GM12872 (cell line): ENCODE measurements around the gene FSHR.

Experiments
- TF ChIP-seq, protein P1 (sequence below): IDR thresholded peaks from 3 replicates; pipeline ENCODE4 v1.5.1; 2011; ENCODE audit warnings: low read depth, mild to moderate bottlenecking, low read length, moderate library complexity; ENCODE audit not compliant: insufficient read depth

FSHR gene

DNA sequence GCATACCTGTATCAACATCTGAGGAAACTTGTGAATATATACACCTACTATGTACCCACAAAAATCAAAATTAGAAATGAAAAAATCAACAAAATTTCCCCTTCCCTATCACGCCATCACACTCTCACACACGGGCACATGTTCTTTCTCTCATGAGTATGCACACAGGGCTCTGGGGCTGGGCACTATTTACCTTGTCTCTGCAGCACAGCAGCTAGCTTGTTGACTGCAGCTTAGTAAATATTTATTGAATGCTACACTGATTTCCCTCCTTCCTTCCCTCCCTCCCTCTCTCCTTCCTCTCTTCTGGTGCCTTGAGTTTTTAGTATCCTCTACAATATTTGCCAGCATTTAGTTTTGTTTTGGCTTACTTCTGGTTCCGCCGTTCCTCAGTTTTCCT is 216.1 kb downstream of the FSHR start:
- TF ChIP-seq, protein P1, sequence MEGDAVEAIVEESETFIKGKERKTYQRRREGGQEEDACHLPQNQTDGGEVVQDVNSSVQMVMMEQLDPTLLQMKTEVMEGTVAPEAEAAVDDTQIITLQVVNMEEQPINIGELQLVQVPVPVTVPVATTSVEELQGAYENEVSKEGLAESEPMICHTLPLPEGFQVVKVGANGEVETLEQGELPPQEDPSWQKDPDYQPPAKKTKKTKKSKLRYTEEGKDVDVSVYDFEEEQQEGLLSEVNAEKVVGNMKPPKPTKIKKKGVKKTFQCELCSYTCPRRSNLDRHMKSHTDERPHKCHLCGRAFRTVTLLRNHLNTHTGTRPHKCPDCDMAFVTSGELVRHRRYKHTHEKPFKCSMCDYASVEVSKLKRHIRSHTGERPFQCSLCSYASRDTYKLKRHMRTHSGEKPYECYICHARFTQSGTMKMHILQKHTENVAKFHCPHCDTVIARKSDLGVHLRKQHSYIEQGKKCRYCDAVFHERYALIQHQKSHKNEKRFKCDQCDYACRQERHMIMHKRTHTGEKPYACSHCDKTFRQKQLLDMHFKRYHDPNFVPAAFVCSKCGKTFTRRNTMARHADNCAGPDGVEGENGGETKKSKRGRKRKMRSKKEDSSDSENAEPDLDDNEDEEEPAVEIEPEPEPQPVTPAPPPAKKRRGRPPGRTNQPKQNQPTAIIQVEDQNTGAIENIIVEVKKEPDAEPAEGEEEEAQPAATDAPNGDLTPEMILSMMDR: no peak

DNA sequence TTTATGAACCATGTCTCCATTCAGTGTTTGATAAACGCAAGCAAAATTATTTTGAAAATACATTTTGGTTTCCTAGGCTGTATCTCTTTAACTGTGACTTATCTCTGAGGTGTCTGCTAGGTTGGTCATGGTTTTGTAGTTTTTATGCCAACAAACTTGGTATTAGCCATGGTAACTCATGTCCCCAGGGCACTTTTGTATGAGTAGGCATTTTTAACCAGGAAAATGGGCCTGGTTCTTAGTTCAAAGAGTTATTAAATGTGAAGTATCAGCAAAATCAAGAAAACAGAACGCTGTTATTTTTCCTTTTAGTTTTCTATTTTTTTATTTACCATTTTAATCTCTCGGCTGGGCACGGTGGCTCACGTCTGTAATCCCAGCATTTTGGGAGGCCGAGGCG is 219.5 kb downstream of the FSHR start:
- TF ChIP-seq, protein P1: no peak

DNA sequence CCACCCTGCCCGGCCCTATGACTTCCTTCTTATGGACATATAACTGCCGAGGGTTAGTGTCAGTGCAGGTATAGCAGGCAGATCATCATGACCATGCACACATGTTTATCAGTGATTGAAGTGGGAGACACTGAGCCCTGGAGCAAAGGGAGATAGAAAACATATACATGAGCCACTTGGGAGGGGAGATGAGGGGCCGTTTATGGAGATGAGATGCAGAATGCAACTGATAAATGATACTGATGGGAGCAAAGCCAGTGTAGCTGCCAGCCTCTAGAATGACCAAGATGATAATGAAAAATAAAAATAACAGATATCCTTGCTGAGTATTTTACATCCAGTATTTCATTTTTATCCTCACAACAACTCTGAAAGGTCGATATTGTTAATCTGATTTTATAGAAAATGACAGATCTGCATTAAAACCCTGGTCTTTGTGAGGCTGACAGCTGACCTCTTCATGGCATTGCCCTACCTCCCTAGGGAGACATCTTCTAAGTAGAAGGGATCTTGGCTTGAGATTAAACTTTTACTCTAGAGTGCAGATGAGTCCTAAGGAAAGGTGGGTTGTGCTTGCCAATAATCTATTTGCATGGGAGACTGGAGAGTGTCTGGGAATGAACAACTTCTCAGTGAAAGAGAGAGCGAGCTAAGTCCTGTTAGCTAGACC is 220.4 kb downstream of the FSHR start:
- TF ChIP-seq, protein P1: no peak

DNA sequence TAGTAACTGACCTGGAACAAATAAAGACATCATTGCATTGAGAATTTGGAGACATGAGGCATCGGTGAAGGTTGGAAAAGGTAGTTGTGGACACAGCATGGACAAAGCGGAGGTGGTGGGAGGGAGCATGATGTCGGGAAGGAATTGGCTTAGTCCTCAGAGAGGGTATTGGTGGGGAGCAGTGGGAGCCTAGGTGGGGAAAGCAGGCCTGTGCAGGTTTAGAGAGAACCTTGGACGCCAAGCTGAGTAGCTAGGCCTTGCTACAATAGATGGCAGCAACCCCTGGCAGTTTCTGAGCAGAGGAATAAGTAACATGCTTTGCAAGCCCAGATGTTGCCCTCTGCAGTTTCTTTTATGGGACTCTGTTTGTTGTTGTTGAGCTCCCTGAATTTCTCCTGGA is 221.6 kb downstream of the FSHR start:
- TF ChIP-seq, protein P1: no peak

DNA sequence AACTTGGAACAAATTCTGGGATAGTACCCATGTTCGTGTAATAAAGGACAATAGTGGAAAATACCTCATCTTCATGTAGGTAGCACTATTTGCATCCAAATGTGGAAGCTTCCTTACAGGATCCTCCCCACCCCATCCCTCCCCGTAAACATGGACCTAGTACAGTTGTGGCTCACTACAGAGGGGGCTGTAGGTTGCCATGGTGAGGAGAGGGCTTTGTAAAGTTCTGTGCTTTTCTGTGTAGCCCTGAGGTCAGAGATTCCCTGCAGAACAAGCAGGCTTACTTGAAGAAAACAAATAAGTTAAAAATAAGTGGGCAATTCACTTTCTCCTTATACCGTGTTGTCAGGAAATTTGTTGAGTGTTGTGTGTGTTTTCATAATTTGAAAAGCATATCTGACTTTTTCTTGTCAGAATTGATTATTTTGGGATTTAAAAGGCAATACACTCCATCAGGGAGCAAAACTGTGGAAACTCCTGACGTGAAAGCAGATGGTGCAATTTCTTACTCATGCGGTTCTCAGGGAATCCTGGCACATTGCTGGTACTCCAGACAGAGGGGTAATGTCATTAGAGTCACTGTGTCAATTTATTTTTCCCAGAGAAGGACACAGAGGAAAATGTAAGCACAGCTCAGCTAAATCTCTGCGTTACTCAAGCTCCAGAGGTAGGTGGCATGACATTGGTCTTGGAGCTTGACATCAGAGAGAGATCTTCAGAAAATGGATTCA is 224.6 kb downstream of the FSHR start:
- TF ChIP-seq, protein P1: no peak

DNA sequence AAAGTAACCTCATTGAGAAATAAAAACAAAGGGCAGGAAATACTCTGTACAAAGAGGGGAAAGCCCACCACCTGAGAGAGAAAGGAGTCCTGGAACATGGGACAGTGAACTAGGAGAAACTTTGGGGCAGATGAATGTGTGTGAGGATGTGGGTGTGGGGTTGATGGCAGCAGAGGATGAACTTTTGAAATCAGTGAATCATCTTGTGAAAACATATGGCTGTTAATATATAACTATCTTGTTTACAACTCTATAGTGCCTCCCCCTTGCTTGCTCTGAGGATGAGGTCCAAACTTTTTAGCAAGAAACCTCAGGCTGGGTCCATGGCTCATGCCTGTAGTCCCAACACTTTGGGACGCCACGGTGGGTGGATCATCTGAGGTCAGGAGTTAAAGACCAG is 227.0 kb downstream of the FSHR start:
- TF ChIP-seq, protein P1: no peak

DNA sequence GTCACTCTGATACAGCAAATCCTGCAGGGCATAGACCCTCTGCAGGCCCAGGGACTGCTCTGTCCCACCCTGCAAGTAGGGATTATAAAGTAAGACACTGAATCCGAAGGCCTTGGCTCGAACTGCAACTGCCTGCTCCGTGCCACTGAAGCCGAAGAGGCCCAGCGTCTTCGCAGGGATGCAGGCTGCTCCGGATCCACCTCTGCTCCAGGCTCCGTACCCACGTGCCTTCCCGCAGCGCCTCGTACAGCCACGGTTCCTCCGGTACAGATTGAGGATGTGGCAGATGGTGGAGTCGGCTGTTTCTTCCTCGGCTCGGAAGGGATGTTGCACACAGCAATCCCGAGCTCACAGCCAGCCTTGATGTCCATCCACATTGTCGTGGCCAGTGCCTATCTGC is 238.4 kb downstream of the FSHR start:
- TF ChIP-seq, protein P1: no peak
